ENCODE data around the gene HPSE.

HPSE gene

DNA sequence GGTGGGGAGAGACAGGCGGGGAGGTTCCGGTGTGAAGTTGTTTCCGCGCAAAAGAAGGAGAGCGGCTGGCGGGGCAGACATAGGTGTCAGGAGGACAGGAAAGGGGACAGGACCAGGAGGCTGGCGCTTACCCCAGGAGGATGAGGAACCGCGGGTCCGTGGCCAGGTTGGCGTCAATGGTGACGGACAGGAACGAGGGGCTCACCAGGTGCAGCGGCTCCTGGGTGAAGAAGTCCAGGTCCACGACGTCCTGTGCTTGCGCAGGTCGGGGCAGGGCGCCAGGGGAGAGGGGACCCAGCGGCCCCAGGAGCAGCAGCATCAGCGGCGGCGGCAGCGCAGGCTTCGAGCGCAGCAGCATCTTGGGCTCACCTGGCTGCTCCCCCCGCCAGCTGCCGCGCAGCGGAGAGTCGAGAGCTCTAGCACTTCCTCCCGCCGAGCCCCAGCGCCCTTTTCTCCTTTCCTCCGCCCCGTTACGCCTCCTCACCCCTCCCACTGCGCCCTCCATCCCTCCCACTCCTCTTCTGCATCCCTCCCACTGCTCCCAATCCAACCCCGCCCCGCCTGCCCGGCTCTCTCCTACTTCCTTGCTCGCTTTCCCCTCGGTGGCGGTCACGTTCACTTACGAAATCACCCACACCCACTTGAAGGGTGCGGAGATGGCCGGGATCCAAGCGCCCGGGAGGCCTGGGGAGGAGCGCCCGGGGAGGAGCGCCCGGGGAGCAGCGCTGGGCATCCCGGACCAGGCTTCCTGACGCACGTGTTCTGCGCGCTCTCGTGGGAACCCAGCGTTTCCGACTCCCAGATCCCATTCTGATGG, at the start of gene HPSE:
Gene HPSE (minus strand): TSS at position 424 of the 817 bp plus-strand sequence. CDS start 66 bp downstream, at position 358.
- DNase-seq = peak; percentile 72

DNA sequence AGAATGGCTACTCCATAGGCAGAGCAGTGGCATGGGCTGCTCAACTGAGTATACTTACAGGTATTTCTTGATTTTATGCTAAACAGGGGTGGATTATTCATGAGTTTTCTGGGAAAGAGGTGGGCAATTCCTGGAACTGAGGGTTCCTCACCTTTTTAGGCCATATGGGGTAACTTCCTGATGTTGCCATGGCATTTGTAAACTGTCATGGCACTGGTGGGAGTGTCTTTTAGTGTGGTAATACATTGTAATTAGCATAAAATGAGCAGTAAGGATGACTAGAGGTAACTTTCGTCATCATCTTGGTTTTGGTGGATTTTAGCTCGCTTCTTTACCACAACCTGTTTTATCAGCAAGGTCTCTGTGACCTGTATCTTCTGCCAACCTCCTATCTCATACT, 48.2 kb upstream of the HPSE start:
- peak; percentile 6 for DNase-seq

DNA sequence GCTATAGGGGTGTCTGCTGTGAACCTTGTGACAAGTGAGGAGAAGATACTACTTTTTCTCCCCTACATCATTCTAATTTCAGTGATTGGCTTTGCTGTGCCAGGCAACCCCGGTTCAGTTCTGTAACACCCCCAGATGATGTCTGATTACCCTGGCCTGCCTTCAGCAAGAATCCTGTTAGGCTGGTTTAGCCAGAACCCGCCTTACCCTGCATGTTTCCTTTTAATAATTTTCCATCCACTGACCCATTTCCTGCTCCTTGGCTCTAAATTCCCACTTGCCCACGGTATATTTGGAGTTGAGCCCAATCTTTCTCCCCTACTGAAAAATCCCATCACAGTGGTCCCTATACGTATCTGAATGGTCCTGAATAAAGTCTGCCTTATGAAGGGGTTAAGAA, 46.5 kb upstream of the HPSE start:
- DNase-seq = no peak

DNA sequence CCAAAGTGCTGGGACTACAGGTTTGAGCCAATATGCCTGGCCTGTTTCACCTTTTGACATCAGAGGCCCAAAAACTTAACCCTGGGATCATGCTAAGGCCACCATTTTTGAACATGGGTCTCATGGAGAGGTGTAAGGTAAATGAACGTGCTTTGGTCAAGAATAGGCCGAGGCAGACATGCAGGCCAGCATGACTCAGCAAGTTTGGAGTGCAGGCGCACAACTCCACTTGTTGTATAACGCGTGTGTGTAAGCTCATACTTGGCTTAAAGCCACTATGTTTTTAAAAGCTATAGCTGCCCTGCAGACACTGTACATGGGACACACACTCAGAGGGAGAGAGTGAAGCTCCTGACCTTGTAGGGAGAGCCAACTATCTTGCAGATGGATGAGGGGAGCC, 43.8 kb upstream of the HPSE start:
- peak; percentile 29 for DNase-seq

DNA sequence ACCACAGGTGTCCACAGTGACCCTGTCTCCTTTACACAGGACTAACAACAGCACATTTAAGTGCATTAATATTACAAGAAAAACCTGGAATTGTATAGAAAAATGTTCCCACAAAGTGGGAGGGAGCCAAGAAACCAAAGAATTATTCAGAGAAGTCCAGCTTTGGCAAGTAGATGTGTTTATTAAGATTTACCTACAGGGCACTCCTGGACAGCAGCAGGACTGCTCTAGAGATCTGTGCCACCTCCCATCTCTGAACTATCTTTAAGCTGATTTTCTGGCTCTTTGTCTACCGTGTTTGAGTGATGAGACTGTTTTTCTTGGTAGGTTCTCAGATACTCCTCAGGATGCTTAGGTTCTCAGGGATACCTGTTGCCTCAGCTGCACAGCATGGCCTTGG, 38.3 kb upstream of the HPSE start:
- DNase-seq = no peak

DNA sequence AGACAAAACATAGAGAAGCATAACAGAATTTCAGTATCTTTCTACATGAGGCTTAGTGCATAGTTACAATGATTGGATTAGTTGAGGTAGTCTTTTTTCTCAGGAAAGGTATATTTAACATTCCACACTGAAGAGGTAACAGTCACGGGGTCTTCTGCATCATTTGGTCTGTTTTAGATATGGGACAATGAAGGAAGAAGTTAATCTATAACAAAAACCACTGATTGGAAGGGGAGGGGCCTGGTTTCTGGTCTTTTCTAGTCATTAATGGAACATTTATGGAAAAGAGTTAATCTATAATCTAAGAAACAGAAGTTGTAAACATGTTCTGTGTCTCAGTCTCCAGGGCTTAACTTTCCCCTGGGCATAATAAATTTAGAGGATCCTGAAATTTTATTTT, 37.3 kb upstream of the HPSE start:
- no peak for DNase-seq

DNA sequence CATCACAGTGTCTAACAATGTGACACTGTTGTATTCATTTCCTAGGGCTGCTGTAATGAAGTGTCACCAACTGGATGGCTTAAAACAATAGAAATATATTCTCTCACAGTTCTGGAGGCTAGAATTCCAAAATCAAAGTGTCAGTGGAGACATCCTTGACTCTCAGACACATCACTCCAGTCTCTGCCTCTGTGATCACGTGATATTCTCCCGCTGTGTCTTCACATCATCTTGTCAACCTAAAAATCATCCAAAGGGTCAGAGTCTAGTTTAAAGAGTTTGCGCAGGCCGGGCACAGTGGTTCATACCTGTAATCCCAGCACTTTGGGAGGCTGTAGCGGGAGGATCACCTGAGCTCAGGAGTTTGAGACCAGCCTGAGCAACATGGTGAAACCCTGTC, 36.6 kb upstream of the HPSE start:
- DNase-seq = no peak

DNA sequence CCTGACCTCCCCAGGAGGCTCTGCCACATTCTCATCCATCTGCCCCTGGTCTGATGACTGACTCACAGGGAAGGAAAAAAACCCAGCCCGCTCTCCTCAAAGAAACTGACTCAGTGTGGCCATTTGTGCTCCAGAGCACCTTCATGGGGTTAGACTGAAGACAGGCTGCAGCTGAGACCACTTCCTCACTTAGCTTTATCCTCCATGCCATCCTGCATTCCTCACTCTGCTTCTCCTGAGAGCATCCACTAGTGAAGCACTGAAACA, 35.9 kb upstream of the HPSE start:
- DNase-seq = no peak

DNA sequence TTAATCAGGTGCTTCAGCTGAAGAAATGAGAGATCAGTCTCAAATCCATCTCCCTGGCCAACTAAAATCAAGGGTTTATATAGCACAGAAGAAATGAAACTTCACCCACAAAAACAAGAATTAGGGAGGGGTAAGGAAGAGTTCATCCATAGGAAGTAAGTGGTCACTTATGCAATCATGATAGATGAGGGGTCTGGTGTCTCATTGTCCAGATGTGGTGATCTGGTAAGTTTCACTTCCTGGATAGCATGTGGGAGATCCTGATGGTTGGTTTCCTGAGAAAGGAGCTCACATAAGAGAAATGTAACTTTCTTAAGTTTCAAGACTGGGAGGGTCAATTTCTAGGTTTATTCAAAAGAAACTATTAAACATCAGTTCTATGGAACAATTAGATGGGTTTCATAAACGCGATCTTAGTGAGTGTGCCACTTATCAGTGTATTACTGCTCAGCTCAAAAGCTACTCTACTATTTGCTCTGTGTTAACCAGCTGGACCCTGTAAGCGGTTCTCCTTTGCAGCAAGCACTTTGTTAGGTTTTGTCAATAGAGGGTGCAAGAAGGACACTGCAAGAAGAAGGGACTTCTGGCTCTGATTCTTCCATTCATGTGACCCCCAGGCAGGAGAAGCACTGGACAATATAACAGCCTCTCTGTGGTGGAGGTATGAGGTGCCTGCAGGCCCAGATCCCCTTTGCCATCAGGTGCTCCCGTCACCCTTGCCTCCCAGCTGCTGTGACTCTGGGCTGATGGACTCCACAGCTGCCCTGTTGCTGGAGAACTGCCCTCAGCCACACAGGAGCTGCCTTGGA, 35.4 kb upstream of the HPSE start:
- DNase-seq = no peak

DNA sequence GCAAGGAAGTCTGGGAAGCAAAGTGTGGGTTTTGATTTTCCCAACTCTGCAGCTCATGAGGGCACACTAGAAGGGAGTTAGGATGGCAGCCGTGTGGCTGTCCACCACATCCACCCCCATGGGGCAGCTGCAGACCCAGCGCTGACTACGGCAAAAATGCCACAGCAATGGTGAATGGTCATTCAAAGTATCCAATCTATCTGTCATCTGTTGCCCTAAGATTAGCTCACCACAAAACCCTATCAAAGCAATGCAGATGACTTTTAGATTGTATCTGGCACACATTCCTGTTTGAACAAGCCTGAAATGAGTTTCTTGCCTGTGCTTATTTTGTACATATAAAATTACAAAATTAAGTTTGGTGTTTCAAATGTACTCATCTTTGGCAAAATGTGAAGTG, 29.7 kb upstream of the HPSE start:
- DNase-seq = no peak

DNA sequence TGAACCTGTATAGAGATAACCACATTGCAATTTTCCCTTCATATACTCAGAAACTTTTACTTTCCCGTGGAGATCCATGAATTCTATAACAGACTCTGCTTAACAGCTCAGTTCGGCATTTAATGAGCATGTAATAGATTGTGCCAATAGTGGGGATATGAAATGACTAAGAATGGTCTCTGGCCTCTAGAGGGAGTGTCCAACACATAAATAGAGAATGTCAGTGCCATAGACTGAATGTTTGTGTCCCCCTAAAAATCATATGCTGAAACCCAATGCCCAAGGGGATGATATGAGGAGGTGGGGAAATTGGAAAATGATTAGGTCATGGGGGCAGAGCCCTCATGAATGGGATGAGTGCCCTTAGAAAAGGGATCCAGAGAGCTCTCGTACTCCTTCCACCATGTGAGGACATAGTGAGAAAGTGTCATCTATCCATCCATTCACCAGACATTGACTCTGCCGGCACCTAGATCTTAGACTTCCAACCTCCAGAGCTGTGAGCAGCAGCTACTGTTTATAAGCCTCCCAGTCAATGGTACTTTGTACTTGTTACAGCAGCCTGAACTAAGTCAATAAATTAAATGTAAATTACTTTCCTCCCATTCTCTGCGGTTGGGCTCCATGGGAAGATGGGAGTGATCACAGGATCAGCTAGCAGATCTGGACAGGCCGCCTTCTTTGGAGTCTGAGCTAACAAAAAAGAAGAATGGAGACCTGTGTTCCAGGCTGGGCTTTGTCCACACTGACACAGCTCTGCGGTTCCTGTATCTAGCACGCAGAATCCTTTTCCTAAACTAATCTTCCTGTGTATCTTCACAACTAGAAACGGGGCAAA, 28.1 kb upstream of the HPSE start:
- no peak for DNase-seq

DNA sequence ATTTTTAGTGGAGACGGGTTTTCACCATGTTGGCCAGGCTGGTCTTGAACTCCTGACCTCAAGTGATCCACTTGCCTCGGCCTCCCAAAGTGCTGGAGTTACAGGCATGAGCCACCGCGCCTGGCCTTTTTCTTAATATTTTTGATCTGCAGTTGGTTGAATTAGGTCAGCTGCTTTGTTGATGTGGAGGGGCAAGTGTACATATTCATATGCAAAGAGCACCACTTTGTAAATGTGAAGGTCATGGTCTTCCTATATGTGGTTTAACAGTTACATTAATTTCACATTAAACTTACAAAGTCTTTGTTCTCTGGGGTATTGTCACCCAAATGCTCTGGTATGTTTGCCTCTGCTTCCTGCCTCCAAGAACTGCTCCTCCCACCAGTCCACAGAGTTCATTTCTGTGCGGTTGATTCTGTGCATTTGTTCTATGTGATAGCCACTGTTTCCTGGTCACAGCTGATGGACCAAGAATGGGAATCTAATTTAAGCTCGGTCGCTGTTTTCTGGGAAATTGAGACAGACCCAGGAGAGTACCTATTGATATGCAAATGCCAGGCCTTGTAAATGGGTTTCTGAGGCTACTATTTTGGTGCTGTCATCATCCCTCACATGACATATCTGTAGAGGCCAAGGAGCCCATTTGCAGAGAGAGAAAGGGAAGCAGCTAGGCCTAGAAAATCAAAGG, 26.9 kb upstream of the HPSE start:
- no peak for DNase-seq

DNA sequence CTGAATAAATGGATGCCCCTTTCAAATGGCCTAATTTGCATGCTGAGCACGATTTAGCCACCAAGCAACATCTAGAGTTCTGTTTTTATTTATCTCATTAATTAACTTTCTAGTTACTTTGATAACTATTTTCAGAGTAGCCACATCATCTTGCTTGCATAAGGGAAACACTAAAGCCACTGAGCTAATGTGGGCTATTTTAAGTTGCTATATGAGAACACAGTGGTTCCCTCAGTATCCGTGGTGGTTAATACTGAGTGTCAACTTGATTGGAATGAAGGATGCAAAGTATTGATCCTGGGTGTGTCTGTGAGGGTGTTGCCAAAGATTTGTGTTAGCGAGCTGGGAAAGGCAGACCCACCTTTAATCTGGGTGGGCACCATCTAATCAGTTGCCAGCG, 25.4 kb upstream of the HPSE start:
- DNase-seq = no peak

DNA sequence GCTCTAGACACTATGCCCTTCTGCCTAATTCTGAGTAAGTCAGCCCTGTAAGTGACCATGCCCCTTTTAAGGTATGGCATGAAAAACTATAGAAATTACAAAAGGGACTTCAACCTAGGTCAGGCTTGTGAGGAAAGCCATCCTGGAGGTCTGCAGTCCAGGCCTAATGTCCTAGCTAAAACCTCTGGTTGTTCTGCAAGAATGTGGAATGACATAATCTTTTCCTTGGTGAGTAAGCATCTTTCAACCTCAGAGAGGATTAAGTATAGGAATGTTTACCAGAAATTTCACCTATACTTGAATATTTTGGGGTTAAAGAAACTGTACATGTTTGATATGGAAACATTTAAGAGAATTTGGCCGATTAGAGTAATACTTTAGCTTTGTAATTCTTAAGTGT, 23.8 kb upstream of the HPSE start:
- DNase-seq = no peak

DNA sequence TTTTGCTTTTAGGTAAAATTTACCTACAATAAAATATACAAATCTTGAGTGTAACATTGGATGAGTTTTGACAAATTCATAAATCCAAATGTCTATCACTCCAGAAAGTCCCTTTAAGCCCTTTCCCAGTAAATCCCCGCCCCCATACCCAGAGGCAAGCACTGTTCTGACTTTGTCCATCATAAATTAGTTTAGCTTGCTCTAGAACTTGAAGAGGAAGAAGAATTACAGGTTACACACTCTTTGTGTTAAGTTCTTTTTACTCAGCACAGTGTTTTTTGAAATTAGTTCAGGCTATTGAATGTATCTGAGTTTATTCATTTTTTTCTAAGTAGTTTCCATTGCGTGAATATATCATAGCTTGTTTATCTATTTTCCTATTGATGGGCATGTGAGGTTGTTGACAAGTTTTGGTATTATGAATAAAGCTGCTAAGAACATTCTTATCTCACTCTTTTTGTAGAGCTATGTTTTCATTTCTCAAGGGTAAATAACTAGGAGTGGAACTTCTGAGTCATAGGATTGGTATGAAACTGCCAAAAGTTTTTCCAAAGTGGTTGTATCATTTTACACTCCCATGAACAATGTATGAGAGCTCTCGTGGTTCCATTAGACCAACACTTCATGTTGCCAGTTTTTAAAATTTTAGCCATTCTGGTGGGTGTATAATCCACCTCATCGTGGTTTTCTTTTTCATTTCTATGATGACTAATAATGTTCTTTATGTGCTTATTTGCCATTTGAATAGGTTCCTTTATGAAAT, 22.4 kb upstream of the HPSE start:
- DNase-seq = no peak

DNA sequence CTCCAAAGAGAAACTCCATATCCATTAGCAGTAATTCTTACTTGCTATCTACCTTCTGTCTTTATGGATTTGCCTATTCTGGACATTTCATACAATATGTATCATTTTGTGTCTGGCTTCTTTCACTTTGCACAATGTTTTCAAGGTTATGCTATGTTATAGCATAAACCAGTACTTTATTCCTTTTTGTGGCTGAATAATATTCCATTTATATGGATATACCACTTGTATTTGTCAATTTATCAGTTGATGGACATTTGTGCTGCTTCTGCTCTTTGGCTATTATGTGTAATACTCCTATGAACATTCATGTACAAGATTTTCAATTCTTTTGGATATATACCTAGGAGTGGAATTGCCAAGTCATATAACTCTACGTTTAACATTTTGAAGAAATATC, 18.9 kb upstream of the HPSE start:
- no peak for DNase-seq

DNA sequence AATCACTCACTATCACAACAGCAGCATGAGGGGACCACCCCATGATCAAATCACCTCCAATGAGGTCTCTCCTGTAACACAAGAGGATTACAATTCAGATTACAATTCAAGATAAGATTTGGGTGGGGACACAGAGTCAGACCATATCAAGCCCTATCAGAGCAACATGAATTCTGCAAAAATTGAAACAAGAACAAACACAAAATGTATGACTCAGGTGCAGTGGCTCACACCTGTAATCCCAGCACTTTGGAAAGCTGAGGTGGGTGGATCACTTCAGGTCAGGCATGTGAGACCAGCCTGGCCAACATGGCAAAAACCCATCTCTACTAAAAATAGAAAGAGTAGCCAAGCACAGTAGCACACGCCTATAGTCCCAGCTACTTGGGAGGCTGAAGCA, 13.4 kb upstream of the HPSE start:
- no peak for DNase-seq

DNA sequence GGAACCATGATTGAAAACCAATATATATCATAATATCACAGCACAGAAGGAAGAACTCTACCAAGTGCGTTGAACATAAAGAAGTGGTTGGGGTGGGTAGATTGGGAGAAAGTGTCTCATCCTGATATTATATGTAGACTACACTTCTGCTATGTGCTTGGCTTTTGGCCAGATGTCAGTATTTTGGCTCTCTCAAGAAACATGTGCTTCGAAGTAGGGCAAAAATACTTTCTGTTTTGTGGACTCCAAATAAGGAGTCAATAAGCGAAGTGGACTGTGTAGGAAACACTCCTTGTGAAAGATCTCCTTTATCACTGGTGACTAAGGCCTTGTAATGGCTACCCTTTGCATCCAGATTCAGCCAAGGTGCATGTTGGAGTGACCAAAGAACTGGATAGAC, 7.8 kb upstream of the HPSE start:
- DNase-seq = no peak

DNA sequence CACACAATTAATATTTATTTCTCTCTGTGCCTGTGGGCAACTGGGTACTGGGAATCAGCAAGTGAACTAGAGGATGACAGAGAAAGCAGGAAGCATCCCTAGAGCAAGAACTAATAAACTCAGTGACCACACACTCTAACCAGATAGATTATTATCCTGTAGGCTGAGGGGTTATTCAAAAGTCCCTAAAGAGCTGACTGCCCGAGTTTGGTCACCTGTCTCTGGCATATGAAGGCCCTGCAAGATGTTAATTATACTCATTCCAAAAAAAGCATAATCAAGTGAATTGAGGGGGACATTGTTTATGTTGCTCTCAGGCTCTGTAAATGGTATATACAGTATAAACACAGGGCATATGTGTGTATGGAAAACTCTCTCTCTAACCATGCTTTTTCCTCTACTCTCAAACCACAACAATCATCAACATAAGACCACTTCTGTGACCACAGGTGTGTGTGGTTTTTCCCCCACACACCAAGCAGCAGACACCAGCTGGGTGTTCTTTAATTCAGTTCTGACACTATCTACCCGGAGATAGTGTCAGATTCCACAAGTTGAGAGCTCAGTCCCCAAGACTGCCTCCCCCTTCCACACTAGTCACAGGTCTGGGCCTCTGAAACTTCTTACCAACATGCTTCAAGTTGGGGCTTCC, 6.2 kb upstream of the HPSE start:
- peak; percentile 46 for DNase-seq

DNA sequence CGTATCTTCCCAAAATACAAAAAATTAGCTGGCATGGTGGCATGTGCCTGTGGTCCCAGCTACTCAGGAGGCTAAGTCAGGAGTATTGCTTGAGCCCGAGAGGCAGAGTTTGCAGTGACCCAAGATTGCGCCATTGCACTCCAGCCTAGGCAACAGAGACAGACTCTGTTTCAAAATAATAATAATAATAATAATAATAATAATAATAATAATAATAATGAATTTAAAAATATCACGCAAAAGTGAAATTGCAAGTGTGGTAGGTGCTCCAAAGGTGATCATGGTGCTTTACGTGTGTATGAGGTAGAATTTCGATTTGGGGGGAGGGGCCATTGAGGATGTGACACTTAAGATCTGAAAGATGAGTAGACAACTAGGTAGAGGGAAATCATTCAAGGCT, 4.9 kb upstream of the HPSE start:
- no peak for DNase-seq

DNA sequence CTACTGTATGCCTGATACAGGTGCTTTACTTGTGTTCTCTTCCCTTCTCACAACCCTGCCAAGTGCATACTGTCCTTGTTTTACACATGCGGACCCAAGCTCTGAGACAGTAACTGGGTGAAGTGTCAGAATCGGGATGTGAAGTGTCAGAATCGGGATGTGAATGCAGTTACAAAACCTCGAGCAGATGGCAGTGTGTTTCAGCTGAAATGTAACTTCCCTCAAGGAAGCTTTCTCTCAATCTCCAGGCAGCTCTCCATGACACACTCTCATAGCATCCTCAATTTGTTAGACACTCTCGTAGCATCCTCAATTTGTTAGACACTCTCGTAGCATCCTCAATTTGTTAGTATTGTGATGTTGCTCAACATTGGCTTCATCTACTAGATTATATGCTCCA, 1.1 kb upstream of the HPSE start:
- no peak for DNase-seq

DNA sequence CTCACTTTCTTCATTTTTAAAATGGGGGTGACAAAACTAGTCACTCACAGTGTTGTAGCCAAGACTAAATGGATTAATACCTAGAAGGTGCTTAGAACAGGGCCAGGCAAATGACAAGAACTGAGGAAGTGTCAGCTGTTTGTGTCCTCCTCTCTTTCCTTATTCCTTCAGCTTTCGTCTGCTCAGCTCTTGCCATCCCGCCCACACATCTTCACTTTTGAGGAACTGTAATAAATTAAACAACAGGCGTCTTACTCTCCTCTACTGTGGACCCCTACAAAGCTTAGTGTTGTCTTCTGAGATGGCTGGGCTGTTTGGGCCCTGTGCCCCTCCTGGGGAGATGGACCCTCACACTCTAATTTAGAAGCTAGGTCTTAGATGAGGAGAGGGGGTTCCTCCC, 2.7 kb downstream of the HPSE start:
- DNase-seq = no peak

Measured in CD4-positive, alpha-beta T cell treated with Interleukin-21 for 1 hour (primary cell).